Measurements from ENCODE around the gene NUP58.
A peak's percentile ranks its signal among the peaks of the same experiment; 100 is the strongest.

The NUP58 gene

DNA sequence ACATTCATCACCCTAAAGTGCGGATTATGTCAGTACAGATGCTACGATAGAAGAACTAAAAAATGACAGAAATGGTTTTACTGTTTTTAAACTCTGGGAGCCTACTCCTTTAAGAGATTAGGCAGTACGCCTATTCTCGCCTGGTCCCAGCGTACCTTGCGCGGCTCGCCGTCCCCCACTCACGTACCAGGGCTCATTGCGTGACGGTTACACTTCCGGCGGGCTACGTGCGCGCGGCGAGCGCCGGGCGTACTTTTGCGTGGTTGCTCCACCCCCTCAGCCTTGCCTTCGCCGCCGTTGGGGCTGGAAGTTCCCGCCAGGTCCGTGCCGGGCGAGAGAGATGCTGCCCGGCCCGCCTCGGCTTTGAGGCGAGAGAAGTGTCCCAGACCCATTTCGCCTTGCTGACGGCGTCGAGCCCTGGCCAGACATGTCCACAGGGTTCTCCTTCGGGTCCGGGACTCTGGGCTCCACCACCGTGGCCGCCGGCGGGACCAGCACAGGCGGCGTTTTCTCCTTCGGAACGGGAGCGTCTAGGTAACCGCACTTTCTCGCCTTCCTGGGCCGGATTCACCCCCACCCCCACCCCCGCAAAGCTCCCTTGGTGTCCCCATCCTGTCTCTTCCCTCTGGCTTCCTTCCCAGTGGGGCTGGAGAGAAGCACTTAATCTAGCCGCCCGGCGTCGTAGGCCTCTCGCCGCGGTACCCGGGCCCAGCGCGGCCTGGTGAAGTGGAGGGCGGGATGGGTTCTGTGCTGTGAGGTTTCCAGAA lies at the start of gene NUP58:
Gene NUP58 (plus strand): TSS at position 279 of the 767 bp plus-strand sequence. CDS start 149 bp downstream, at position 428.
- peak; percentile 80 to 89 (median 88) for DNase-seq (ENCODE audit: low read depth in 3 of 3)

DNA sequence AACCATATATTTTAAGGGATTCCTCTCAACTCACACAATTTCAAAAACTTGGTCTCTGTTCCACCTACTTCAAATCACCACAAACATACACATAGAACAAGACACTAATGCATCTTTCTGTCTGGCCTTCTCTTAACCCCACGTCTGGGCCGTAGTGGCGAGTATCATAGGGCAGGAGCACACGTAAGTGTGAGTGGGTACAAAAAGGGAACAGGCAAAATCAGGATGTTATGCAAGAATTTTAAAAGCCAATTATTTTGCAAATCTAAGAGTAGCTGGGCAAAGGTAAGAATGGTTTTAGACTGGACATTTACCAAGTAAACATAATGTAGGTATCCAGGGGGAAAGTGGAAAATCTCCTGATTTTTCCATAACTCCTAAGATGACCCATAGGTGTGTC lies 49.2 kb upstream of the NUP58 start:
- DNase-seq (ENCODE audit: low read depth in 3 of 3): no peak

DNA sequence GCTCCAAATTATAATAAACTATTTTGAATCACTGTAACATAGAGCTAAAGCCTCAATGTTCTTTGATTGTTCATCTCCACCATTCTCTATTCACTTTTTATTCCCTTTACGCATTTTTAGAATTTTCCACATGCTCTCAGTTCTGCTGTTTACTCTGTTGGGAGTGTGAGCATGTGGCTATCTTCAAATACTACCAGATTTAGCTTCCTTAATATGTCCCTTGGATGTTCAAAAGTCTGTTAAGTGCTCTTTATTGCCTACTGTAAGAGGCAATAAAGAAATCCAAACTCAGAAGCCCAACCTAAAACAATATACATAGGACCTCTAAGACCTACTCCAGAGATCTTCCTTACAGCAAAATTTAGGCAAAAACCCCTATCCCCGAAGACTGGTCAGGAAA lies 48.7 kb upstream of the NUP58 start:
- no peak for DNase-seq (ENCODE audit: low read depth in 3 of 3)

- DNase-seq (ENCODE audit: low read depth in 3 of 3): no peak
Observed at GRCh38 chr13:25253702-25254101, 47.7 kb upstream of the NUP58 start.

DNA sequence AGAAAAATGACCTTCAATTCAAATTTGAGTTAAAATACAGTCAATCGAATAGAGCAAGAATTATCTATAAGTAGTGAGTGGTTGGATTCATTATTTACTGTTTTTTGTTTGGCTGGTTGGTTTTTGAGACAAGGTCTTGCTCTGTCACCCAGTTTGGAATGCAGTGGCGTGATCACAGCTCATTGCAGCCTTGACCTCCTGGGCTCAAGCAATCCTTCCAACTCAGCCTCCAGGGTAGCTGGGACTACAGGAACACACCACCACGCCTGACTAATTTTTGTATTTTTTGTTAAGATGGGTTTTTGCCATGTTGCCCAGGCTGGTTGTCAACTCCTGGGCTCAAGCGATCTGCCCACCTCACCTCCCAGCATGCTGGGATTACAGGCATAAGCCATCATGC lies 39.2 kb upstream of the NUP58 start:
- DNase-seq (ENCODE audit: low read depth in 3 of 3): no peak

GRCh38 chr13:25266706-25267105 lies 34.7 kb upstream of the NUP58 start:
- no peak for DNase-seq (ENCODE audit: low read depth in 3 of 3)

DNA sequence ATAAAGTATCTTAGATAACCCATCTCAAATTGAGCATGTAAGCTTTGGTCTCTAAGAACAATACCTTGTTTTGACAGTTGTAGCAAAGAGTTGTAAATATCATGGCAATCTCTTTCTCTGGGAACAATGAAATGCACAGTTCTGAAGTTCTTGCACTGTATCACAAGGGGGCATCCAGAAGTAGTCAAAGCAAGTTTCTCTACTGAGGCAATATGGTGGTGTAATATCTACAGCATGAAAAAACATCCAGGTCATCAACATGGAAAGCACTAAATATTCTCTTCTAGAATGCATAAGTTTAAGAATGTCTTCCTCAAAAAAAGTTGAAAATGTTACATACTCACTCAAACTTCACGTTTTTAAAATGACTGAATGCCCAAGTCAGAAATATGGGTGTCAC lies 33.7 kb upstream of the NUP58 start:
- DNase-seq (ENCODE audit: low read depth in 3 of 3): no peak

DNA sequence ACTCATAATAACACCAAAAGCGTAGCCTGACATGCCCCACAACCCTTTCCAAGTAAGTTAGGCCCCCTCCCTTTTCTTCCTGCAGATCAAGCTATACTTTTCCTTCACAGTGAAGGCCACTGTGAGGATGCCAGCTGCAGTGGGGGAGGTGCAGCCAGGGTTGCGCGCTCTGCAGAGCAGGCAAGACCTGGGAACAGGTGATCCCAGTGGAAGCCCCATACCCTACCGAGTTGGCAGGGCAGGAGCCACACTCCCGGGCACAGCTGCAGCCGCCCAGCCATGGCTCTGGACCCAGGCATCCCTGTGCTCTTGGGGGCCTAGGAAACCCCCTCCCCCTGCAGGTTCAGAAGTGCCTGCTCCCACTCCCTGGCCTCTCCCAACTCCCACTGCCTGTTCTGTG lies 32.9 kb upstream of the NUP58 start:
- DNase-seq (ENCODE audit: low read depth in 3 of 3): no peak

DNA sequence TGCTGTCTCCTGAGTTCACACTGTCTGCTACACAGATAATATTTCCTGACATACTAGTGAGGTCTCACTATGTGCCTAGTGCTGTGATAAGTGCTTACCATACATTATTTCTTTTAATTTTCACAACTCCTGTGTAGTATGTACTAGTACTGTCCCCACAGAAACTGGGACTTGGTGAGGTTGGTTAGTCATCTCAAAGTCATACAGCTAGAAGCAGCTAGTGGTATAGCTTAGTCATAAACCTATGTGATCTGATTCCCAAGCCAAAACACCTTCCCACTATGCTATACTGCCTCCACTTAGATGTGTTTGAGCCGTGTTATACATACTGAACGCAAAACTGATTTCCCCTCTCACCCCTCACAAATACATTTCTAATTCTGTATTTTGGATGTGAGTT lies 24.7 kb upstream of the NUP58 start:
- no peak for DNase-seq (ENCODE audit: low read depth in 3 of 3)

DNA sequence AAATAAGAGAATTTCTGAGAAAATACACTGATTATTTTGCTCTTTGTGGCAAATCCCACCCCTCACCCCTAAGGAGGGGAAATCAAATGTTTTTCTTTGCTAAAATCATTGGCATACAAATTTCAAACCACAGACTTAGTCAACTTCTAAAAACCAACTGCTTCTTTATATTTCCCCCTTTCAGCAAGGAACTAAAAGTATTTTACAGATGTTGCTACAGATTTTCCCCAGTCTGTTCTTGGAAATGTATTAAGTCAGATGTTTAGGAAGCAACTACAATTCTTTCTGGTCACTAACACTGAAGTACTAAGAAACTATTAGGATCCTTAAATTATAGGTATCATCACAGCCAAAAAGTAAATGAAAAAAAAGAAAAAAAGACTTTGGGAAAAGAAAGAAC lies 21.0 kb upstream of the NUP58 start:
- DNase-seq (ENCODE audit: low read depth in 3 of 3): no peak

- no peak for DNase-seq (ENCODE audit: low read depth in 3 of 3)
Observed at GRCh38 chr13:25281193-25281934, 20.1 kb upstream of the NUP58 start.

GRCh38 chr13:25281935-25282332 lies 19.5 kb upstream of the NUP58 start:
- no peak for DNase-seq (ENCODE audit: low read depth in 3 of 3)

DNA sequence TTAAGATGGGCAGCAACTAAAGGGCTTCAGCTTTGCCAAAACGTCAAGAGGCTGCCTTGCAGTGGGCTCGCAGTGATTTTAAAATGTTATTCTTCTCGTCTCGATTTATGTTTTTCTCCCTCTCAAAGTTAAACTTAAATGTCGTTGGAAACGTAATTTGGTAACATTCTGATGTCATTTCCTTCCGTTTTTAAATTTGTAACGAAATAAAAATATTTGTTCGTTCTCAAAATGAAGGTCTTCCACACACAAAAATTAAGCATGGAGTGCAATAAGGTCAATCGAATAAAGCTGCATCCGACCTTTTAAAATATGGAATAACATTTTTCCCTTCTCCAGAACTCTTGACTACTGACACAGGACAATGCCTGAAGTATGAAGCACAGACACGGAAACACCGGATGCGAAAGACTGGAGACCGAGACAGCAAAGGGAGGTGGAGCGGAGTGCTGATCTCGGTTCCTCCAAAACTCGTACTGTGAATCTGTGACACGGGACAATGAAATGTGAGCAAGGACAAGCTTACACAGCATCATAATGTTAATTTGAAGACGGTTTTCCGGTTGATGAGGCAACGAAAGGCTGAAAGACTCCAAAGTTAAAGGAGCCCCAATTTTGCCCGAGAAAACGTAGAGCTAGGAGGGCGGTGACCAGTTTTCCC lies 15.0 kb upstream of the NUP58 start:
- no peak for DNase-seq (ENCODE audit: low read depth in 3 of 3)

DNA sequence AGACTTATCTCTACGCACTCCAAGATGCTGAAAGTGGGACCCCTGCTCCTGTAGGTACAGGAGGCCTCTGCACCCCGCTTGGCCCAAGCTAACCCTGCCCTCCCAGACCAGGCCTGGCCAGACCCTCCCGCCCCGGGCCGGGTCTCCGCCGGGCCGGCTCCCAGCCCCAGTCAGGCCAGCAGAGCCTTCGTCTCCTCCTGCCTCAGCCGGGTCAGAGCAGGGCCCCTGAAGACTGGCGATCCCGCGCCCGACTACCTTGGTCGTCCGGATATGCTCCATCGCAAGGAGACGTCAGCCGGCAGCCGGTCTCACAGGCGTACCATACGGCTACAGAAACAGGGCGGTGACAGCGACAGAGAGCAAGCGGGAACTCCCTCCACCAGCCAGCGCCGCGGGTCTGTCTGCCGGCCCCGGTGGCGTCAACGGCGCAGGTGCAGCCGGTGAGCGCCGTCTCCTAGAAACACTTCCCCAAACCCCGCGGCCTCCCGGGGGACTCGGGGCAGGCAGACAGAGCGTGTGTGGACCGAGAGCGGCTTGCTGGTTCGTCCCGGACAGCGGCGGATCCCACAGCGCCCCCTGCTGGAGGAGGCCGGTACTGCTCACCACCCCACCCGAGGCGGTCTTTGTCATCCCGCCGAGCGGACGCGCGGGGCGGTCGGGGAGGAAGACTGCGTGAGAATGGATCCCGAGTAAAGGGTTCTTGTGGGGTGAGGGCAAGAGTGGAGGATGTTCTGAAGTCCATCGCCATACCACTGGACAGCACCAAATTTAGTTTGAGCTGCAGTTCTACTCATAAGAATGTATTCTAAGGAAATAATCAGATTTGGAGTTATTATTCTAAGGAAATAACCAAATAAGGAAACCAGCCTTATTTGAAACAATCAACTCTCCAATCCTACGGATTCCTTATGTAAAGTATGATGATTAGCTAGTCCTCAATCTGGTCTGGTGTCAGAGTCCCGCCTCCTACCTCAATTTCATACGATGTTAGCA lies 14.2 kb upstream of the NUP58 start, which contains the start of gene MTMR6:
Gene MTMR6 (minus strand): TSS at position 520 of the 993 bp plus-strand sequence. CDS start 241 bp downstream, at position 279.
- DNase-seq (ENCODE audit: low read depth in 3 of 3): peak; percentile 88 to 97 (median 92)

DNA sequence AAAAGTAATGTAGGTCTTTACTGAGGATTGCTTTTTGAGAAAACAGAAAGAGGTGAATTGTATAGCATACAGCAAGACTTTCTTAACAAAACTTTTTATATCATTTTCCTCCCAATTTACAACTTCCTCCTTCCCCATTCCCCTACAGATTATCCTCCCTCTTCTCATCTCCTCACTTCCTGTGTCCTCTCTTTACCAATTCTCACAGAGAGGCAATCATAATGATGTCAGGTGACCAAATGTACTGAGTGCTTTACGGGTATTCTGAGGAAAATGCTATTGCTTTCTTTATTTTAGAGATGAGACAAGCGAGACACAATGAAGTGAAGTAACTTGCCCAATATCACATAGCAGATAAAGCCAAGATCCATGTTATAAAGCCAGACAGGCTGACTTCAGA lies 12.5 kb upstream of the NUP58 start:
- DNase-seq (ENCODE audit: low read depth in 3 of 3): no peak

DNA sequence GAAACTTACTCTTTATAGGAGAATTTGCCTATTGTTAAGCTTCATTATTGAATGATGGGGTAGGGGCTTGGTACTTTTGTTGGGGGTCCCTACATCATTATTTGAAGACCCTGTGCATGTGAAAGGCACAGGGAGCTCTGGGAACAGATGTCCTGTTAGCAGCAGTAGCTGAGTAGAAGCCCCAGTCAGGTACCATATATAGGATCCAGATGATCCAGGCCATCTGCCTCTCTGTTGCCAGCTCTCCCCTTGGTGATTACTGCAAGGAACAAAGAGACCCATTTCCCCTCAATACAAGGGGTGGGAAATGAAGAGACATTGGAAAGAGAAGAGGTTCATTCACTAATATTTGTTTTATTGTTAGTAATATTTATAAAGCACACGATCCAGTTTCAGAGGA lies 9.7 kb upstream of the NUP58 start:
- no peak for DNase-seq (ENCODE audit: low read depth in 3 of 3)

DNA sequence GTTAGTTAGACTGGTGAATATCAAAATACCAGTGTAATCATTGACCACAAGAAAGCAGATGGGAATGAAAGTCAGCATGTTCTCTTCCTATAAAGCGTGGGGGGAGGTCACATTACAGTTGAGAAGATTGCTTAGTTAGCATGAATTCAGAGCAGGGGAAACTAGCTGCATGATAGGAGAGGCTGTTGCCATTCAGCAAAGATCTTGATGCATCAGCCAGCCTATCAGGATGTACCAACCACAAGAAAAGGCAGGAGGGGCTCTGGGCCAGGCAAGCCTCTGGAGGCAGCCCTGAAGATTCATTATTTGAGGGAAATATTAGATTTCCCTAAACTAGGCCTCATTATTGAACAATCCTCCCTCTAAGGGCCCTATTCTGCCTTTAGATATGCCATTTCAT lies 9.1 kb upstream of the NUP58 start:
- DNase-seq (ENCODE audit: low read depth in 3 of 3): no peak

DNA sequence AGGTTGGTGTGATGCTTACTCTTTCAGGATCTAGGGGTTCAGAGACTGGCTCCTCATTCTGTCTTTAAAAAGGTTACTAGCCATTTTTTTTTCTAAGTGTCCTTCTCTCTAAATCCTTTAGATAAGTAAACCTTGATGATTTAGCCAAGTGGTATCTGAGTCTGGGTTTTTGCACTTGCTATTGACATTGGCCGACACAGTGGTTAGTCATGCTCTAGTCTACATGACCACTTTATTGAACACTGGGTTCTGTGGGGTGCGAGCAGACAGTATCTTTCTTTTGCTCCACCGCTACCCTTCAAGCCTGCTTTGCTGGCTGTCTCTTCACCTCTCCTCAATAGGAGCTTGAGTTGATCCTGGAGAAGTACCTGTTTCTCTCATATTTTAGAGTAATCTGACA lies 6.2 kb upstream of the NUP58 start:
- no peak for DNase-seq (ENCODE audit: low read depth in 3 of 3)

DNA sequence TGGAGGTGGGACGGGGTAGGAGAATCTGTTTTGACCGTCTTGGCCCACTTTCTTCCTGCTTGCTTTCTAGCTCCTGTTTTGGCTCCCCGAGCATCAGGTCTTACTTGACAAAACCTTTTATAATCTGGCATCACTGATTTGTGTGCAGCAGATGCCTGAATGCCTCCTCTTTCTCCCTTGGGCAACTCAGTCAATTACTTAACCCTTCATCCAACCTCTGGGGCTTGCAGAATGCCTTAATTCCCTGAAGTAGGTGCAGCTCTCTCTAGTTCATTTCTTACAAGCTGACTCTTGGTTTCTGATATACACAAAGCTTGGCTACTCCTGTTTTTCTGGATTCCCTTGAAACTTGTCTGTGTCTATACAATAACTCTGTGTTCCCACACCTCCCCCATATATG lies 5.7 kb upstream of the NUP58 start:
- no peak for DNase-seq (ENCODE audit: low read depth in 3 of 3)

- no peak for DNase-seq (ENCODE audit: low read depth in 3 of 3)
Observed at GRCh38 chr13:25300861-25301346, 521 bp upstream of the NUP58 start.

GRCh38 chr13:25302121-25302520 lies 696 bp downstream of the NUP58 start:
- DNase-seq (ENCODE audit: low read depth in 3 of 3): no peak

Measured in stimulated activated CD4-positive, alpha-beta T cell treated with anti-CD3 and anti-CD28 coated beads, TNF-alpha, amount 100 ng/mL, for 4 hours (primary cell).